ENCODE data around the gene MAPK10.
"Not testable (repeated sequence)": the region's sequence is repeated elsewhere in the genome, so short reads cannot be mapped to it uniquely, and the experiment has no call there.

The MAPK10 gene

GRCh38 chr4:86334020-86334750 lies 25.7 kb downstream of the MAPK10 start:
- CTCF ChIA-PET: no interaction called here
- DNase-seq (ENCODE audit: low spot score): no peak
- POLR2A ChIA-PET (ENCODE audit: low non-redundant PET): no interaction called here
- TF ChIP-seq, protein P1, sequence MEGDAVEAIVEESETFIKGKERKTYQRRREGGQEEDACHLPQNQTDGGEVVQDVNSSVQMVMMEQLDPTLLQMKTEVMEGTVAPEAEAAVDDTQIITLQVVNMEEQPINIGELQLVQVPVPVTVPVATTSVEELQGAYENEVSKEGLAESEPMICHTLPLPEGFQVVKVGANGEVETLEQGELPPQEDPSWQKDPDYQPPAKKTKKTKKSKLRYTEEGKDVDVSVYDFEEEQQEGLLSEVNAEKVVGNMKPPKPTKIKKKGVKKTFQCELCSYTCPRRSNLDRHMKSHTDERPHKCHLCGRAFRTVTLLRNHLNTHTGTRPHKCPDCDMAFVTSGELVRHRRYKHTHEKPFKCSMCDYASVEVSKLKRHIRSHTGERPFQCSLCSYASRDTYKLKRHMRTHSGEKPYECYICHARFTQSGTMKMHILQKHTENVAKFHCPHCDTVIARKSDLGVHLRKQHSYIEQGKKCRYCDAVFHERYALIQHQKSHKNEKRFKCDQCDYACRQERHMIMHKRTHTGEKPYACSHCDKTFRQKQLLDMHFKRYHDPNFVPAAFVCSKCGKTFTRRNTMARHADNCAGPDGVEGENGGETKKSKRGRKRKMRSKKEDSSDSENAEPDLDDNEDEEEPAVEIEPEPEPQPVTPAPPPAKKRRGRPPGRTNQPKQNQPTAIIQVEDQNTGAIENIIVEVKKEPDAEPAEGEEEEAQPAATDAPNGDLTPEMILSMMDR (conservative IDR thresholded peaks at IDR 0.05; ENCODE audit: low read depth): no peak
- no peak overlapping the region for H3K27ac ChIP-seq

GRCh38 chr4:86333236-86333635 lies 26.6 kb downstream of the MAPK10 start:
- DNase-seq (ENCODE audit: low spot score): no peak
- ChIA-PET POLR2A (ENCODE audit: low non-redundant PET) (no interaction called here), CTCF (interaction anchor here (0.6 kb wide), 1 partner anchor 47 kb away, joined by 4 read pairs; no protein-coding TSS in a partner anchor)
- H3K27ac ChIP-seq: no peak overlapping the region
- TF ChIP-seq, protein P1 (conservative IDR thresholded peaks at IDR 0.05; ENCODE audit: low read depth): no peak

GRCh38 chr4:86330961-86331742 lies 28.7 kb downstream of the MAPK10 start:
- POLR2A ChIA-PET (ENCODE audit: low non-redundant PET): no interaction called here
- CTCF ChIA-PET: interaction anchor here (0.5 to 0.7 kb wide), 2 partner anchors 28 to 38 kb away, joined by 3 read pairs; no protein-coding TSS in a partner anchor
- no peak overlapping the region for H3K27ac ChIP-seq
- TF ChIP-seq, protein P1 (conservative IDR thresholded peaks at IDR 0.05; ENCODE audit: low read depth): no peak
- no peak for DNase-seq (ENCODE audit: low spot score)

DNA sequence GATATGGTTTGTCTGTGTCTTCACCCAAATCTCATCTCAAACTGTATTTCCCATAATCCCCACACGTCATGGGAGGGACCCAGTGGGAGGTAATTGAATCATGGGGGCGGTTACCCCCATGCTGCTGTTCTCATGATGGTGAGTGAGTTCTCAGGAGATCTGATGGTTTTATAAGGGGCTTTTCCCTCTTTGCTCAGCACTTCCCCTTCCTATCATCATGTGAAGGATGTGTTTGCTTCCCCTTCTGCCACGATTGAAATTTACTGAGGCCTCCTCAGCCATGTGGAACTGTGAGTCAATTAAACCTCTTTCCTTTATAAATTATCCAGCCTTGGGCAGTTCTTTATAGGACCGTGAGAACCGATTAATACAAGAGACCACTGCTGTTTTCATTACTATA lies 29.4 kb downstream of the MAPK10 start:
- POLR2A ChIA-PET (ENCODE audit: low non-redundant PET); H3K27ac ChIP-seq; CTCF ChIA-PET; DNase-seq (ENCODE audit: low spot score): not testable (repeated sequence)

- no peak for DNase-seq (ENCODE audit: low spot score)
- CTCF ChIA-PET: no interaction called here
- POLR2A ChIA-PET (ENCODE audit: low non-redundant PET): no interaction called here
- TF ChIP-seq, protein P1 (conservative IDR thresholded peaks at IDR 0.05; ENCODE audit: low read depth): no peak
- no peak overlapping the region for H3K27ac ChIP-seq
These were observed 30.4 kb downstream of the MAPK10 start for GRCh38 chr4:86329431-86329830.

- DNase-seq (ENCODE audit: low spot score): no peak
- POLR2A ChIA-PET (ENCODE audit: low non-redundant PET): no interaction called here
- TF ChIP-seq, protein P1 (conservative IDR thresholded peaks at IDR 0.05; ENCODE audit: low read depth): no peak
- no peak overlapping the region for H3K27ac ChIP-seq
- CTCF ChIA-PET: no interaction called here
These were observed 33.5 kb downstream of the MAPK10 start for GRCh38 chr4:86326400-86326799.

- DNase-seq (ENCODE audit: low spot score): peak; percentile 22
- POLR2A ChIA-PET (ENCODE audit: low non-redundant PET): no interaction called here
- CTCF ChIA-PET: interaction anchor here (0.6 kb wide), 1 partner anchor 581 kb away, joined by 3 read pairs; no protein-coding TSS in a partner anchor
- TF ChIP-seq, protein P1 (conservative IDR thresholded peaks at IDR 0.05; ENCODE audit: low read depth): no peak
- H3K27ac ChIP-seq: no peak overlapping the region
These were observed 40.5 kb downstream of the MAPK10 start for GRCh38 chr4:86319390-86319789.

Measured in RWPE1 (cell line).